H9 (cell line): ENCODE results near the gene ZCCHC10. TPM values are rescaled to one million over a fixed set of nuclear protein-coding genes. Genes with fewer than 3 reads are reported as not detected.

Source experiments
- DNase-seq: peaks from one replicate; pipeline ENCODE4 v3.0.0-alpha.2; 2017
- H2AFZ ChIP-seq: one replicate; pipeline ENCODE4 v1.6.1; 2013; ENCODE audit warnings: mild to moderate bottlenecking, low read length, control low read depth, moderate library complexity
- H2AK5ac ChIP-seq: 2 replicates; pipeline ENCODE4 v1.6.1; 2013; ENCODE audit warnings: low read length, control low read depth, mixed read lengths; ENCODE audit not compliant: insufficient read length
- H2BK120ac ChIP-seq: one replicate; pipeline ENCODE4 v1.6.1; 2013; ENCODE audit warnings: low read depth, mild to moderate bottlenecking, low read length, control low read depth, inconsistent platforms; ENCODE audit not compliant: poor library complexity, severe bottlenecking
- H2BK12ac ChIP-seq: 2 replicates; pipeline ENCODE4 v1.6.1; 2013; ENCODE audit warnings: low read length, control low read depth, mixed read lengths, low read depth; ENCODE audit not compliant: insufficient read length
- H2BK15ac ChIP-seq: 2 replicates; pipeline ENCODE4 v1.6.1; 2013; ENCODE audit warnings: low read depth, low read length, control low read depth
- H2BK20ac ChIP-seq: one replicate; pipeline ENCODE4 v1.6.1; 2013; ENCODE audit warnings: low read depth, mild to moderate bottlenecking, low read length, control low read depth, inconsistent platforms; ENCODE audit not compliant: poor library complexity, severe bottlenecking
- H2BK5ac ChIP-seq: 2 replicates; pipeline ENCODE4 v1.6.1; 2013; ENCODE audit warnings: low read length, control low read depth, mixed read lengths; ENCODE audit not compliant: insufficient read length
- H3K14ac ChIP-seq: 2 replicates; pipeline ENCODE4 v1.6.1; 2013; ENCODE audit warnings: low read length, control low read depth; ENCODE audit not compliant: insufficient read depth
- H3K18ac ChIP-seq: 2 replicates; pipeline ENCODE4 v1.6.1; 2013; ENCODE audit warnings: low read depth, mild to moderate bottlenecking, mixed read lengths, low read length, control low read depth; ENCODE audit not compliant: insufficient read length
- H3K23ac ChIP-seq: 2 replicates; pipeline ENCODE4 v1.6.1; 2013; ENCODE audit warnings: low read length, control low read depth, mixed read lengths, low read depth; ENCODE audit not compliant: insufficient read length
- H3K23me2 ChIP-seq: 2 replicates; pipeline ENCODE4 v1.6.1; 2013; ENCODE audit warnings: low read depth, mild to moderate bottlenecking, mixed read lengths, low read length, control low read depth; ENCODE audit not compliant: insufficient read length, poor library complexity, severe bottlenecking
- H3K27ac ChIP-seq: 2 replicates; pipeline ENCODE4 v1.5.1; 2013; ENCODE audit warnings: low read length, control low read depth, mixed read lengths, low read depth; ENCODE audit not compliant: insufficient read length
- H3K27me3 ChIP-seq: 2 replicates; pipeline ENCODE4 v1.6.1; 2013; ENCODE audit warnings: low read length, control low read depth, inconsistent platforms; ENCODE audit not compliant: insufficient read depth
- H3K4ac ChIP-seq: 2 replicates; pipeline ENCODE4 v1.6.1; 2013; ENCODE audit warnings: low read depth, mild to moderate bottlenecking, control low read depth, inconsistent platforms, low read length, moderate library complexity
- H3K4me1 ChIP-seq: 2 replicates; pipeline ENCODE4 v1.6.1; 2013; ENCODE audit warnings: low read length, control low read depth, inconsistent platforms; ENCODE audit not compliant: insufficient read depth
- H3K4me2 ChIP-seq: 2 replicates; pipeline ENCODE4 v1.6.1; 2013; ENCODE audit warnings: low read length, control low read depth, mixed read lengths; ENCODE audit not compliant: insufficient read length, insufficient read depth
- H3K56ac ChIP-seq: 2 replicates; pipeline ENCODE4 v1.6.1; 2013; ENCODE audit warnings: low read depth, mild to moderate bottlenecking, mixed read lengths, low read length, control low read depth; ENCODE audit not compliant: insufficient read length
- H3K79me1 ChIP-seq: 2 replicates; pipeline ENCODE4 v1.6.1; 2013; ENCODE audit warnings: low read depth, mild to moderate bottlenecking, moderate library complexity, low read length, control low read depth, inconsistent platforms; ENCODE audit not compliant: insufficient read depth, poor library complexity, severe bottlenecking
- H3K79me2 ChIP-seq: 2 replicates; pipeline ENCODE4 v1.6.1; 2013; ENCODE audit warnings: low read length, control low read depth, inconsistent platforms; ENCODE audit not compliant: insufficient read depth
- H3K9ac ChIP-seq: 2 replicates; pipeline ENCODE4 v1.6.1; 2013; ENCODE audit warnings: low read length, control low read depth, mixed read lengths; ENCODE audit not compliant: insufficient read length; ENCODE audit errors: extremely low read depth
- H3K9me3 ChIP-seq: one replicate; pipeline ENCODE4 v1.6.1; 2013; ENCODE audit warnings: low read depth, low read length, inconsistent platforms; ENCODE audit not compliant: control insufficient read depth
- H3T11ph ChIP-seq: one replicate; pipeline ENCODE4 v1.6.1; 2013; ENCODE audit warnings: mild to moderate bottlenecking, low read length, control low read depth, inconsistent platforms
- H4K20me1 ChIP-seq: one replicate; pipeline ENCODE4 v1.6.1; 2013; ENCODE audit not compliant: control insufficient read depth, insufficient read length, insufficient read depth
- H4K5ac ChIP-seq: 2 replicates; pipeline ENCODE4 v1.6.1; 2013; ENCODE audit warnings: low read depth, mild to moderate bottlenecking, mixed read lengths, low read length, control low read depth; ENCODE audit not compliant: insufficient read length
- H4K8ac ChIP-seq: replicated peaks from 2 replicates; pipeline ENCODE4 v1.6.1; 2013; ENCODE audit warnings: low read length, control low read depth, mixed read lengths, low read depth; ENCODE audit not compliant: insufficient read length
- H4K91ac ChIP-seq: 2 replicates; pipeline ENCODE4 v1.6.1; 2013; ENCODE audit warnings: low read depth, mild to moderate bottlenecking, moderate library complexity, mixed read lengths, low read length, control low read depth; ENCODE audit not compliant: insufficient read length
- H3K27ac Mint-ChIP-seq, 3 experiments: 2 replicates in 2 of 3; 3 replicates in 1 of 3; pipeline ENCODE4 v1.8.0; 2020 to 2021; ENCODE audit warnings: mixed read lengths in 3 of 3, mild to moderate bottlenecking in 1 of 3, moderate library complexity in 1 of 3
- H3K27me3 Mint-ChIP-seq: 2 replicates; pipeline ENCODE4 v1.8.0; 2021; ENCODE audit warnings: low read depth, mild to moderate bottlenecking, moderate library complexity, mixed read lengths
- H3K36me3 Mint-ChIP-seq, 3 experiments: 2 replicates in 2 of 3; 3 replicates in 1 of 3; pipeline ENCODE4 v1.8.0; 2020 to 2021; ENCODE audit warnings: low read depth in 3 of 3, mixed read lengths in 3 of 3; ENCODE audit not compliant: insufficient read depth in 1 of 3
- H3K4me1 Mint-ChIP-seq, 2 experiments: 2 replicates each; pipeline ENCODE4 v1.8.0; 2020; ENCODE audit warnings: mixed read lengths in 2 of 2
- H3K4me3 Mint-ChIP-seq, 2 experiments: 2 replicates in 1 of 2; 3 replicates in 1 of 2; pipeline ENCODE4 v1.8.0; 2020 to 2021; ENCODE audit warnings: mild to moderate bottlenecking in 2 of 2, mixed read lengths in 2 of 2, moderate library complexity in 1 of 2
- H3K9me3 Mint-ChIP-seq, 2 experiments: 2 replicates in 1 of 2; 3 replicates in 1 of 2; pipeline ENCODE4 v1.8.0; 2020; ENCODE audit warnings: mild to moderate bottlenecking in 2 of 2, mixed read lengths in 2 of 2, moderate library complexity in 1 of 2
- WGBS: extraction: QIAGEN DNeasy Blood & Tissue Kit; methylation state at CpG from one replicate; pipeline ENCODE4 v1.1.7; 2013; ENCODE audit warnings: missing lambda C conversion rate, low lambda C conversion rate, mixed read lengths; ENCODE audit not compliant: insufficient read length; ENCODE audit errors: extremely low coverage; 5-methylcytosine and 5-hydroxymethylcytosine counted together
- total RNA-seq: library from RNA; stranded (reverse); gene quantifications from 2 replicates; pipeline ENCODE4 v1.2.1, GENCODE V29; 2021
- TF ChIP-seq, protein P1 (sequence below): fragments of 200-600 bp; sonication (generic); conservative IDR thresholded peaks from 3 replicates; pipeline ENCODE4 v1.8.0; 2021; ENCODE audit warnings: antibody characterized with exemption, mild to moderate bottlenecking

The ZCCHC10 gene
- total RNA-seq, 1 experiment from 2014 or later = 34.0 TPM

DNA sequence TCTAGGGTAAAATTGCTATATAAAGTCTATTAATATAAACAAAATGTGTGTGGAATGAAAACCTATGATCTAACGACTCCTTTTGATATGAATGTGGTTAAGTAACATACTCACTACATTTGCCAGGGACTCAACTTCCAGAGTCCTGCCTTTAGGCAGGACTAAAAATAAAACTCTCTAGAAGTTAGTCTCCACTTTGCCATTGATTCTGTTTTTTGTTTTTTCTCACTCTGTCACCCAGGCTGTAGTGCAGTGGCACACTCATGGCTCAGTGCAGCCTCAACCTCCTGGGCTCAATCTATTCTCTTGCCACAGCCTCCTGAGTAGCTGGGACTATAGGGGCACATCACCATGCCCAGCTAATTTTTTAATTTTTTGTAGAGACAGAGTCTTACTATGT, 30.0 kb downstream of the ZCCHC10 start:
- no CpG with 5 or more reads among the region's 1 CpG for WGBS
- Histone ChIP-seq H3K4me1 (no peaks in the 10 kb centered on the region), H3K9me3 (no peaks in the 10 kb centered on the region), H2BK12ac (no peak overlapping the region), H3K23me2 (no peaks in the 10 kb centered on the region), H3K27ac (no peak overlapping the region), H3K27me3 (no peaks in the 10 kb centered on the region), H3K23ac (no peak overlapping the region), H3K18ac (no peak overlapping the region), H3K9ac (no peak overlapping the region), H2AFZ (no peak overlapping the region), H2BK15ac (no peak overlapping the region), H3K4me2 (no peak overlapping the region), H3T11ph (no peak overlapping the region), H3K79me1 (no peaks in the 10 kb centered on the region), H4K8ac (no peak overlapping the region), H2BK5ac (no peak overlapping the region), H4K5ac (no peak overlapping the region), H4K91ac (no peak overlapping the region), H3K56ac (no peak overlapping the region), H2AK5ac (no peak overlapping the region), H2BK20ac (no peak overlapping the region), H4K20me1 (no peaks in the 10 kb centered on the region), H3K4ac (no peak overlapping the region), H3K79me2 (no peaks in the 10 kb centered on the region), H2BK120ac (no peak overlapping the region), H3K14ac (no peak overlapping the region)
- Mint-ChIP-seq H3K9me3 (no peaks in the 10 kb centered on the region), H3K4me3 (no peak overlapping the region), H3K4me1 (no peaks in the 10 kb centered on the region), H3K36me3 (peaks cover 0 to 12% (median under 1%) of the 10 kb centered on the region in 3 experiments; a peak in 4 of 7 replicates), H3K27me3 (no peaks in the 10 kb centered on the region), H3K27ac (peak overlapping the region in 1 of 3 experiments; percentile 49; a peak in 1 of 7 replicates)
- TF ChIP-seq, protein P1, sequence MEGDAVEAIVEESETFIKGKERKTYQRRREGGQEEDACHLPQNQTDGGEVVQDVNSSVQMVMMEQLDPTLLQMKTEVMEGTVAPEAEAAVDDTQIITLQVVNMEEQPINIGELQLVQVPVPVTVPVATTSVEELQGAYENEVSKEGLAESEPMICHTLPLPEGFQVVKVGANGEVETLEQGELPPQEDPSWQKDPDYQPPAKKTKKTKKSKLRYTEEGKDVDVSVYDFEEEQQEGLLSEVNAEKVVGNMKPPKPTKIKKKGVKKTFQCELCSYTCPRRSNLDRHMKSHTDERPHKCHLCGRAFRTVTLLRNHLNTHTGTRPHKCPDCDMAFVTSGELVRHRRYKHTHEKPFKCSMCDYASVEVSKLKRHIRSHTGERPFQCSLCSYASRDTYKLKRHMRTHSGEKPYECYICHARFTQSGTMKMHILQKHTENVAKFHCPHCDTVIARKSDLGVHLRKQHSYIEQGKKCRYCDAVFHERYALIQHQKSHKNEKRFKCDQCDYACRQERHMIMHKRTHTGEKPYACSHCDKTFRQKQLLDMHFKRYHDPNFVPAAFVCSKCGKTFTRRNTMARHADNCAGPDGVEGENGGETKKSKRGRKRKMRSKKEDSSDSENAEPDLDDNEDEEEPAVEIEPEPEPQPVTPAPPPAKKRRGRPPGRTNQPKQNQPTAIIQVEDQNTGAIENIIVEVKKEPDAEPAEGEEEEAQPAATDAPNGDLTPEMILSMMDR = no peak
- DNase-seq = no peak
